Measurements from ENCODE around the gene TEX19. TPM values are rescaled to one million over a fixed set of nuclear protein-coding genes. Genes with fewer than 3 reads are reported as not detected.

Gene TEX19
- total RNA-seq, 2 donors from 2014 or later, result 10.6 TPM; not detected in 1

GRCh38 chr17:82342361-82343079 is 16.5 kb upstream of the TEX19 start:
- Histone ChIP-seq H3K27ac (no peak overlapping the region), H3K9me3 (no peaks in the 10 kb centered on the region), H3K36me3 (no peaks in the 10 kb centered on the region), H3K4me1 (replicated peaks) (peaks cover 8% of the 10 kb centered on the region), H3K27me3 (replicated peaks; ENCODE audit: insufficient read depth) (no peaks in the 10 kb centered on the region), H3K4me3 (no peak overlapping the region)
- intact Hi-C loops (cut with DNase I), result no loop called here
- DNase-seq (ENCODE audit: low spot score), result no peak
- TF ChIP-seq POLR2A (IDR thresholded peaks at IDR 0.05) (no peak), POLR2AphosphoS5 (IDR thresholded peaks at IDR 0.05) (no peak)
- WGBS, result 83% methylated on average over 27 of the region's 28 CpGs

DNA sequence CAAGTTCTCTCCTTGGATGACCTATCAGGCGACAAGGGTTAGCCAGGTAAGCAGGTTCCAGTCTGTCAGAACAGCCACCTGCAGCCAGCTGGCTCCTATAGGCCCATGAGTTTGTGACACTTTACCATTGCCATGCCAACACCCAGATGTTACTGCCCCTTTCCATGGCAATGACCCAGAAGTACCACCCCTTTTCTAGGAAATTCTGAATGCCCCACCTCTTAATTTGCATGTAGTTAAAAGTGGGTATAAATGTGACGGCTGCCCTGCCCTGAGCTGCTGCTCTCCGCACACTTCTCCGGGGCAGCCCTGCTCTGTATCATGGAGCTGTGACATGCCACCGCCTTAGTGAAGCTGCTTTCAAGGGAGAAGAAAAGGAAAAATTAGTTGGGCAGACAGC is 15.5 kb upstream of the TEX19 start:
- no peak for DNase-seq (ENCODE audit: low spot score)
- 92% methylated on average over 5 of the region's 5 CpGs for WGBS
- no peak for TF ChIP-seq POLR2AphosphoS5 (IDR thresholded peaks at IDR 0.05)
- TF ChIP-seq, protein P1, sequence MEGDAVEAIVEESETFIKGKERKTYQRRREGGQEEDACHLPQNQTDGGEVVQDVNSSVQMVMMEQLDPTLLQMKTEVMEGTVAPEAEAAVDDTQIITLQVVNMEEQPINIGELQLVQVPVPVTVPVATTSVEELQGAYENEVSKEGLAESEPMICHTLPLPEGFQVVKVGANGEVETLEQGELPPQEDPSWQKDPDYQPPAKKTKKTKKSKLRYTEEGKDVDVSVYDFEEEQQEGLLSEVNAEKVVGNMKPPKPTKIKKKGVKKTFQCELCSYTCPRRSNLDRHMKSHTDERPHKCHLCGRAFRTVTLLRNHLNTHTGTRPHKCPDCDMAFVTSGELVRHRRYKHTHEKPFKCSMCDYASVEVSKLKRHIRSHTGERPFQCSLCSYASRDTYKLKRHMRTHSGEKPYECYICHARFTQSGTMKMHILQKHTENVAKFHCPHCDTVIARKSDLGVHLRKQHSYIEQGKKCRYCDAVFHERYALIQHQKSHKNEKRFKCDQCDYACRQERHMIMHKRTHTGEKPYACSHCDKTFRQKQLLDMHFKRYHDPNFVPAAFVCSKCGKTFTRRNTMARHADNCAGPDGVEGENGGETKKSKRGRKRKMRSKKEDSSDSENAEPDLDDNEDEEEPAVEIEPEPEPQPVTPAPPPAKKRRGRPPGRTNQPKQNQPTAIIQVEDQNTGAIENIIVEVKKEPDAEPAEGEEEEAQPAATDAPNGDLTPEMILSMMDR (IDR thresholded peaks at IDR 0.05), result no peak
- no peak for TF ChIP-seq POLR2A (IDR thresholded peaks at IDR 0.05)

GRCh38 chr17:82344175-82344907 is 14.7 kb upstream of the TEX19 start:
- Histone ChIP-seq H3K27me3 (replicated peaks; ENCODE audit: insufficient read depth) (no peaks in the 10 kb centered on the region), H3K4me3 (no peak overlapping the region), H3K9me3 (no peaks in the 10 kb centered on the region), H3K27ac (no peak overlapping the region), H3K36me3 (no peaks in the 10 kb centered on the region), H3K4me1 (replicated peaks) (peaks cover 3% of the 10 kb centered on the region)
- no peak for TF ChIP-seq POLR2AphosphoS5 (IDR thresholded peaks at IDR 0.05)
- TF ChIP-seq, protein P1 (IDR thresholded peaks at IDR 0.05), result no peak
- TF ChIP-seq POLR2A (IDR thresholded peaks at IDR 0.05), result no peak
- no peak for DNase-seq (ENCODE audit: low spot score)
- intact Hi-C loops (cut with DNase I), result no loop called here
- 81% methylated on average over 20 of the region's 24 CpGs for WGBS

More for the DNA sequence above, 15.5 kb upstream of the TEX19 start:
- no peaks in the 10 kb centered on the region for H3K9me3 ChIP-seq
- H3K4me3 ChIP-seq, result no peak overlapping the region
- intact Hi-C loops (cut with DNase I), result no loop called here
- H3K4me1 ChIP-seq (replicated peaks), result peaks cover 8% of the 10 kb centered on the region
- H3K27ac ChIP-seq, result no peak overlapping the region
- no peaks in the 10 kb centered on the region for H3K27me3 ChIP-seq (replicated peaks; ENCODE audit: insufficient read depth)
- no peaks in the 10 kb centered on the region for H3K36me3 ChIP-seq

- no peaks in the 10 kb centered on the region for H3K36me3 ChIP-seq
- WGBS, result 83% methylated on average over 42 of the region's 42 CpGs
- intact Hi-C loops (cut with DNase I), result no loop called here
- no peaks in the 10 kb centered on the region for H3K4me1 ChIP-seq (replicated peaks)
- H3K27ac ChIP-seq, result no peak overlapping the region
- TF ChIP-seq POLR2A (IDR thresholded peaks at IDR 0.05) (no peak), POLR2AphosphoS5 (IDR thresholded peaks at IDR 0.05) (no peak)
- TF ChIP-seq, protein P1 (IDR thresholded peaks at IDR 0.05), result no peak
- H3K9me3 ChIP-seq, result no peaks in the 10 kb centered on the region
- no peaks in the 10 kb centered on the region for H3K27me3 ChIP-seq (replicated peaks; ENCODE audit: insufficient read depth)
- H3K4me3 ChIP-seq, result no peak overlapping the region
- DNase-seq (ENCODE audit: low spot score), result no peak
Measured at GRCh38 chr17:82345151-82345976, 13.7 kb upstream of the TEX19 start.

All from prostate gland (tissue), 2 donors.